GM12873 (cell line): ENCODE data around the gene SPNS2.

Source experiments
- TF ChIP-seq, protein P1 (sequence below): IDR thresholded peaks from 2 replicates; pipeline ENCODE4 v1.5.1; 2012; ENCODE audit warnings: low read depth, mild to moderate bottlenecking, moderate library complexity, low read length, control low read depth; ENCODE audit not compliant: insufficient read depth; ENCODE audit errors: missing control alignments

SPNS2 gene

DNA sequence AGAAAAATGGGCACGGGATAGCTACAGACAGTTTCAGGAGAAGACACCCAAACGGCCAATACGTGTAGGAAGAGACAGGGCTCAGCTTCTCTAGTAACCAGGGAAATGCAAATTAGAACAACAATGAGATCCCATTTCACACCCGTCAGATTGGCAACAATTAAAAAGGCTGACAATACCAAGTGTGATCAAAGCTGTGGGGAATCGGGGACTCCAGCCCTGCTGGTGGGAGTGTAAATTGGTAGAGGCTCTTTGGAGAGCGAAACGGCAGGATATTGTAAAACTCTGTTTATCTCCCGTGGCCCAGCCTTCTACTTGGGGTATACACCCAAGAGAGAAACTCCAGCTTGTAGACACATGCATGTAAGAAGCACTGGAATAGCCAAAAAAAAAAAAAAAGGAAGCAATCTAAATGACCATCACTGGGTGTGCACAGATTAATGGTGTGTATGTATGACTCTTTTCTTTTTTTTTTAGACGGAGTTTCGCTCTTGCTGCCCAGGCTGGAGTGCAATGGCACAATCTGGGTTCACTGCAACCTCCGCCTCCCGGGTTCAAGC is 29.0 kb downstream of the SPNS2 start:
- TF ChIP-seq, protein P1, sequence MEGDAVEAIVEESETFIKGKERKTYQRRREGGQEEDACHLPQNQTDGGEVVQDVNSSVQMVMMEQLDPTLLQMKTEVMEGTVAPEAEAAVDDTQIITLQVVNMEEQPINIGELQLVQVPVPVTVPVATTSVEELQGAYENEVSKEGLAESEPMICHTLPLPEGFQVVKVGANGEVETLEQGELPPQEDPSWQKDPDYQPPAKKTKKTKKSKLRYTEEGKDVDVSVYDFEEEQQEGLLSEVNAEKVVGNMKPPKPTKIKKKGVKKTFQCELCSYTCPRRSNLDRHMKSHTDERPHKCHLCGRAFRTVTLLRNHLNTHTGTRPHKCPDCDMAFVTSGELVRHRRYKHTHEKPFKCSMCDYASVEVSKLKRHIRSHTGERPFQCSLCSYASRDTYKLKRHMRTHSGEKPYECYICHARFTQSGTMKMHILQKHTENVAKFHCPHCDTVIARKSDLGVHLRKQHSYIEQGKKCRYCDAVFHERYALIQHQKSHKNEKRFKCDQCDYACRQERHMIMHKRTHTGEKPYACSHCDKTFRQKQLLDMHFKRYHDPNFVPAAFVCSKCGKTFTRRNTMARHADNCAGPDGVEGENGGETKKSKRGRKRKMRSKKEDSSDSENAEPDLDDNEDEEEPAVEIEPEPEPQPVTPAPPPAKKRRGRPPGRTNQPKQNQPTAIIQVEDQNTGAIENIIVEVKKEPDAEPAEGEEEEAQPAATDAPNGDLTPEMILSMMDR: no peak

DNA sequence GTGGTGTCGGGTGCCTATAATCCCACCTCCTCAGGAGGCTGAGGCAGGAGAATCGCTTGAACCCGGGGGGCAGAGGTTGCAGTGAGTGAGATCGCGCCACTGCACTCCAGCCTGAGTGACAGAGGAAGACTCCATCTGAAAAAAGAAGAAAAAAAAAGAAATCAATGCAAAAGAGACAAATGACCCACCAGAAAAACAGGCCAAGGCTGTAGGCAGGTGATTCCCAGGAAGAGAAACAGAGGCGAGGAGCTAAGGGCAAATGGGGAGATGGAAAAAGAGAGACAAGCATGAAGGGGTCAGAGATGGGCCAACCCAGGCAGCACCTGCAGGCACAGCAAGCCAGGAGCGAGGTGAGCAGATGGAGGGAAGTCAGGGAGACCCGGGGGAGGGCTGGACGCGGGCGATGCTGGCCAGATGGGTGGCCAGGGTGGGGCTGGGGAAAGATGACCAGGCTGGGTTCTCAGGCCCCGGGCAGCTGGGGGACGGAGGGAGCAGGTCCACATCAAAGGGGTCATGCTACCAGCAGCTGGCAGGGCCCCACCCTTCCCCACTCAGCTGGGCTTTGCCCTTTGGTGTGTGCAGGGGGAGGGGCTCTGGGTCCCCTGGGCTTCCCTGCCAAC is 31.0 kb downstream of the SPNS2 start:
- TF ChIP-seq, protein P1: no peak

DNA sequence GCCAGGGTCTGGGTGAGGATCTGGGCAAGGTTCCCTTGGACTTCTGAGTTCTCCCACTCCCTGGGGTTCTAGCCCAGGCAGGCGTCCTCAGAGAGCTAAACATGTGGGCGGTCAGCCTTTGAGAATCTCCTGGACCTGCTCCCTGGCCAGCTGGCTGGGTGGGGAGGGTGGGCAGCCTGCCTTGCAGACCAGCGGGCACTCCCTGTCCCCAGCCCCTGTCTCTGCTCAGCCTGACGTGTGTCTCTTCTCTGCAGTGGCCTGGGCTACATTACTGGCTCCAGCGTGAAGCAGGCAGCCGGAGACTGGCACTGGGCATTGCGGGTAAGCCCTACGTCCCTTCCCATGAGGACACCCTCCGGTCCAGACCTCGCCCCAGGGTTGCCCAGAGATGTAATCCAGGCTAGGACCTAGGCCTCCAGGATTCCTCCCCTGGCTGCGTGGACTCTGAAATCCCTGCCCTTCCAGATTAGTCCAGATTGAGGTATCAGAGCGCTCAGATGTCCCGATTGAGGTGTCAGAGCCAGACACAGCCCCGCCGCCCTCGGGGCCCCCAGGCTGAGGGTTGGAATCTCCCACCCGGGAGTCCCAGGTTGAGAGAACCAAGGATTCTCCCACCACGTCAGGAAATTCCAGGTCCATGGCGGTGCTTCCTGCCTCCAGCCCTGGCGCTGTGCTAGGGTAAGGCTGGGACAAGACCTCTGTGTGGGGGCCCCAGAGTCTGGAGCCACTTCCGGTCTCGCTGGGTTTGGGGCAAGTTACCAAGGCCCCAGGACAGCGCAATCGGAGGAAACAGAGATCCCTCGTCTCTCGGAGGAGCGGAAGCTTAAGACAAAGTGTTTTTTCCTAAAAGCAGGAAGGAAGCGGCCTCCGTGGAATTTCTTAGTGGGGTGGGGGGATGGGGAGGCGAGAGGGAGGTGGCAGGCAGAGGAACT is 32.4 kb downstream of the SPNS2 start:
- TF ChIP-seq, protein P1: no peak

DNA sequence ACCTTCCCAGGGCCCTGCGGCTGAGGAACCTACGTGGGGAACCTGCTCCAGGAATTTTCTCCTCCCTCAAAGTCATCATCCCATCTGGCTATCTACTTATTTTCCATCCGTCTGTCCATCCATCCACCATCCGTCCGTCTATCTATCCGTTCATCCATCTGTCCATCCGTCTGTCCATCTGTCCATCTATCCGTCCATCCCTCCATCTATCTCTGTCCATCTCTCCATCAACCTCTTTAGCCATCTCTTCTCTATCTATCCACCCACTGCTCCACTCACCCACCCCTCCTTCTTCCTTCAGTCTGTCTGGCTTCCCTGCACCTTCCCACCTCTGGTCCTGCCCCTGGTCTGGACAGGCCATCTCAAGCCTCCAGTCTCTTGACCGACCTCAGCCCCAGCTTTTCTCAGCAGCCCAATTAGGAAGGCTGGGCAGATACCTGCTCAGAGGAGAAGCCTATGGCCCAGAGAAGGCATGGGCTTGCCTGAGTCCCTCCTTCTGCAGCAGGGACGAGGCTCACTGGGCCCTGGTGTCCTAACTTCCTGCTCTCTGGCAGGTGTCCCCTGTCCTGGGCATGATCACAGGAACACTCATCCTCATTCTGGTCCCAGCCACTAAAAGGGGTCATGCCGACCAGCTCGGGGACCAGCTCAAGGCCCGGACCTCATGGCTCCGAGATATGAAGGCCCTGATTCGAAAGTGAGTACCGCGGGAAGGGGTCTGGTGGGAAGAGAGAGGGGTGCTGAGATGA is 33.5 kb downstream of the SPNS2 start:
- TF ChIP-seq, protein P1: no peak

DNA sequence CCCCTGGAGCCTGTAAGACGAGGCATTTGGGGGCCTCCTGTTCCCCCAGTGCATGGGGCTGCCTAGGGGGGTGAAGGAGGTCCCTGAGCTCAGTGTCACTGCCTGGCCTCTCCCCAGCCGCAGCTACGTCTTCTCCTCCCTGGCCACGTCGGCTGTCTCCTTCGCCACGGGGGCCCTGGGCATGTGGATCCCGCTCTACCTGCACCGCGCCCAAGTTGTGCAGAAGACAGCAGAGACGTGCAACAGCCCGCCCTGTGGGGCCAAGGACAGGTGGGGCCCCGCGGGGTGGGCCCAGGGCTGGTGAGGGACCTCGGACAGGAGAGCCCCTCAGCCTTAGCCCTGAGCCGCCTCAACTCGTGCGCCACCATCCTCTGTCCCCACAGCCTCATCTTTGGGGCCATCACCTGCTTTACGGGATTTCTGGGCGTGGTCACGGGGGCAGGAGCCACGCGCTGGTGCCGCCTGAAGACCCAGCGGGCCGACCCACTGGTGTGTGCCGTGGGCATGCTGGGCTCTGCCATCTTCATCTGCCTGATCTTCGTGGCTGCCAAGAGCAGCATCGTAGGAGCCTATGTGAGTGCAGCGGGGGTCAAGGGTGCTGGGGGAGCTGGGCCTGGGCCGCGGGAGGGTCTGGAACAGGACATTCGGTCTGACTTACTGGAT is 34.3 kb downstream of the SPNS2 start:
- TF ChIP-seq, protein P1: no peak

DNA sequence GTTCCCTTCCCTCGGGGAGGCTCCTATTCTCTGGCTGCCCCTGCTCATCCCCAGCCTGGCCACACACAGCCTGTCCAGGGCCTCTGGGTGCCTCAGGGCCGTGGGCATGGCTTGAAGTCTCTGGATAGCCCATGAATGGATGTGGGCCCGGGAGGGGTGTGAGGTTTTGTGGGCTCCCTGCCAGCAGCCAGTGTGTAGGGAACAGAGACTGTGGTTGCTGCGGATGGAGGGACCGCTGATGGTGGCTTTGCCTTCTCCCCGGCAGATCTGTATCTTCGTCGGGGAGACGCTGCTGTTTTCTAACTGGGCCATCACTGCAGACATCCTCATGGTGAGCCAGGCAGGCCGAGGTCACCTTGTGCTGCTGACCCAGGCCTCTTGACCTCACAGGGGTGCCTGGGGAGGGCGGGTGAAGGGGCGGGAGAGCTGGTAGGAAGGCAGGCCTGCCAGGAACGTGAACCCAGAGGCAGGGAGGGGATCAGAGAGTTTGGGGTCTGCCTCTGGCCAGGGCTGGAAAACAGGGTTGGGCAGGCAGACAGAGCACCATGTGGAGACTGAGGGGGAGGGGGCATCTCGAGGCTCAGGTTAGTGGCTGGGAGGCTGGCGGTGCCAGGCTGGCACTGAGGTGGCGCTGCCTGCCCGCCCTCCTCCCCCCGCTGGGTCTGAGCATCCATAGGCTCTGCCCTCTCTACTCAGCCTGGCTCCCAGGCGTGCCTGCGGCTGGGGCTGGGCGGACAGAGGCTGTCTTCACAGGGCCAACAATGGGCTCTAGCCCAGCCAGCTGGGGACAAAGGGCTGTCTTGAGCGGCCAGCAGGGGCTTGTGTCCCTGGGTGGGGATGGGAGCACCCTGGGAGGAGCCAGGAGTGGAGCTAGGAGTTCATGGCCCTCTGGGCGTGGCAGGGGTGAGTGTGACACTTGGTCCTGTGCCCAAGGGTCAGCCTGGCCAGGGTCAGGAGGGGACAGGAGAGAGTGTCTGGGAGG is 35.1 kb downstream of the SPNS2 start:
- TF ChIP-seq, protein P1: no peak
